Peyer's patch (tissue), 4 donors: Measurements from ENCODE around the gene EDIL3.

Experiments
- CTCF ChIP-seq, 6 experiments: fragments of 450-650 bp in 4 of 6; fragments of 200-600 bp in 2 of 6; sonication (generic) in 1 of 6; IDR thresholded peaks; one replicate each; pipeline ENCODE4 v1.5.1; 2017 to 2019; ENCODE audit warnings: antibody characterized with exemption in 6 of 6, mild to moderate bottlenecking in 3 of 6, moderate library complexity in 1 of 6
- POLR2A ChIP-seq, 2 donors: fragments of 450-650 bp; IDR thresholded peaks; one replicate each; pipeline ENCODE4 v1.5.1; 2017; ENCODE audit warnings: antibody characterized with exemption in 2 of 2, mild to moderate bottlenecking in 2 of 2, moderate library complexity in 2 of 2

- TF ChIP-seq POLR2A (IDR thresholded peaks at IDR 0.05) (no peak), CTCF (IDR thresholded peaks at IDR 0.05) (no peak)
Measured at GRCh38 chr5:83973925-83974815, 410.5 kb downstream of the EDIL3 start.
